ENCODE results near the gene UPK3BL2. TPM values are rescaled to one million over a fixed set of nuclear protein-coding genes. Genes with fewer than 3 reads are reported as not detected.

Gene UPK3BL2
- total RNA-seq, 1 donor from 2014 or later: 88.8 TPM

DNA sequence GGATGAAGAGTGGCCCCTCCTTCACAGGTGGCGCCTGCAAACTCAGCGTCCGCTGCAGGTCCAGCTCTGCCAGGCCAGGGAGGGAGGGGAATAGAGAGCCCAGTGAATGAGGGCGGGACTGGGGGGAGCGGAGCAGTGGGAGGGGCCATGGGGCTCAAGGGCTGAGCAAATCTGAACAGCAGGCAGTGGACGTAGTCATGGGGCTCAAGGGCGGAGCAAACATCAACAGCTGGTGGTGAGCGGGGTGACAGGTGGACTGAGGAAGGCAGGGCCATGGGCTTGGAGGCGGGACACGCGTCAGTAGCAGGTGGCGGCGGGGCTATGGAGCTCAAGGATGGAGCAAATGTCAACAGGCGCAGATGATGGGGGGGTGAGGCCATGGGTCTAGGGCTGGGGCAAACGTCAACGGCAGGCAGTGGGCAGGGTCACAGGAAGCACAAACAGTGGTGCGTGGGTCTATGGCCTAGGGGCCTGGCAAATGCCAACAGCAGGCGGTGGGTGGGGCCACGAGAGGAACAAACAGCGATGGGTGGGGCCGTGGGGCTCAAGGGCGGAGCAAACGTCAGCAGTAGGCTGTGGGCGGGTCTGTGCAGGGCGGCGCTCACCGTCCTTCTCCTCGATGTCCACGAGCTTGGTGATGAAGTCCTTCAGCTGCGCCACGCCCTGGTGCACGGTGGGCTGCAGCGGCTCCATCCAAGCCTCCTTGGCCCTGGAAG, 50.1 kb downstream of the UPK3BL2 start:
- peak; percentile 59 for ATAC-seq

DNA sequence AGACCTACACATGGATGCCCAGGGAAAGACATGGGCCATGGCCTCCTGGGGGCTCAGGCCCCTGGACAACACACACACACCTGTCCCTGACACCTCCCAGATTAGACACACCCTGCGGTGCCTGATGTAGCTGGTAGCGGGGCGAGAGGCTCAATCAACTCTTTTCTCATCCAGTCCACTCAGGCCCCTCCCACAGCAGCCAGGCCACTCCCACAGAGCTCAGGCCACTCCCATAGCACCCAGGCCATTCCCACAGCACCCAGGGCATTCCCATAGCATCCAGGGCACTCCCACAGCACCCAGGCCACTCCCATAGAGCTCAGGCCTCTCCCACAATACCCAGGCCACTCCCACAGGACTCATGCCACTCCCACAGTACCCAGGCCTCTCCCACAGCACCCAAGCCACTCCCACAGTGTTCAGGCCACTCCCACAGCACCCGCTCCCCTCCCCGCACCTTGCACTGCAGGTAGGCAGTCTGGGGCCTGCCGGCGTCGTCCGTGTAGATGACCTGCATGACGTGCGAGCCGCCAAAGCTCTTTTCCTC, 52.9 kb downstream of the UPK3BL2 start:
- peak; percentile 82 for ATAC-seq

Other genes starting within 250 kb of the UPK3BL2 start
- gene SPDYE6, start 187.3 kb downstream of the UPK3BL2 start, total RNA-seq: not detected
- 9.6 TPM for gene PRKRIP1, start 147.3 kb downstream of the UPK3BL2 start, total RNA-seq
- gene ORAI2, start 110.1 kb downstream of the UPK3BL2 start, total RNA-seq: 3.1 TPM
- 5.7 TPM for gene ALKBH4, start 78.8 kb downstream of the UPK3BL2 start, total RNA-seq
- gene LRWD1, start 78.7 kb downstream of the UPK3BL2 start, total RNA-seq: 8.7 TPM
- 38.5 TPM for gene POLR2J, start 64.8 kb downstream of the UPK3BL2 start, total RNA-seq
- gene RASA4B, start 25.9 kb downstream of the UPK3BL2 start, total RNA-seq: 2.8 TPM
- not detected for gene SPDYE2, start 7.5 kb upstream of the UPK3BL2 start, total RNA-seq
- 13.8 TPM for gene POLR2J3, start 28.9 kb upstream of the UPK3BL2 start, total RNA-seq
- gene RASA4, start 73.1 kb upstream of the UPK3BL2 start, total RNA-seq: 13.2 TPM
- 304 TPM for gene UPK3BL1, start 99.1 kb upstream of the UPK3BL2 start, total RNA-seq
- gene SPDYE2B, start 106.6 kb upstream of the UPK3BL2 start, total RNA-seq: not detected
- gene POLR2J2, start 128.0 kb upstream of the UPK3BL2 start, total RNA-seq: 3.3 TPM
- 7.5 TPM for gene FAM185A, start 205.3 kb upstream of the UPK3BL2 start, total RNA-seq